Activated CD8-positive, alpha-beta memory T cell treated with anti-CD3 and anti-CD28 coated beads for 4 hours (primary cell): Measurements from ENCODE around the gene LRRC8E.
"Not testable (repeated sequence)": the region's sequence is repeated elsewhere in the genome, so short reads cannot be mapped to it uniquely, and the experiment has no call there.

Source experiments
- DNase-seq, 2 donors: peaks; one replicate each; pipeline ENCODE4 v3.0.0-alpha.2; 2020; ENCODE audit warnings: low read depth in 2 of 2

The LRRC8E gene

DNA sequence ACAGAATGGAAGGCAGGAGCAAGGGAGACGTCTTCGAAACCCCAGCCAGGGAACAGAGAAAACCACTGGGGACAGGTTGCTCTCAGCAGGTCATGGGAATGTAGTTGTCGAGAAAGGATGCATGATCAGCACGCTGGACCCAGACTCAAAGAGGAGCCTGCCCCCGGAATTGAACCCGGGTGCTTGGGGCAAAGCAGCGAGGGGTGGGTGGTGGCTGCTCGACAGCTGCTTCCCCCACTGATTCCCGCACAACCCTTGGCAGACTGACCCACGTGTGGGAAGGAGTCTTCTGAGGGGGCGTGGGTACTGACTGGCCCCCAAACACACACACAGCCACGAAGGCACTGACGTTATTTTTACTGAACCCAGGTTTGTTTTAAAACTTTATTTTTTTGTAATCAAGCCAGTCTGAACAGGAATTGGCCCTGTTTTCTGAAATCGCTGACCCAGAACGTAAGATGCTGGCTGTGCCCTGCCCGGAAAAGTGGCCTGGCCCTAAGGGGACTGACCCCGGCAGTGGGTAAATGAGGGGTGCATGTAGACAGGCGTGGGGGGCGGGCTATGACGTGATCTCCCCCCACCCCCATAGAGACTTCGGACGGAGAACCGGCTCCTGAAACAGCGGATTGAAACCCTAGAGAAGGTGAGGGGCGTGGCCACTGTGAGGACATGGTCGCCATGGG is 32.7 kb upstream of the LRRC8E start:
- DNase-seq, result no peak

DNA sequence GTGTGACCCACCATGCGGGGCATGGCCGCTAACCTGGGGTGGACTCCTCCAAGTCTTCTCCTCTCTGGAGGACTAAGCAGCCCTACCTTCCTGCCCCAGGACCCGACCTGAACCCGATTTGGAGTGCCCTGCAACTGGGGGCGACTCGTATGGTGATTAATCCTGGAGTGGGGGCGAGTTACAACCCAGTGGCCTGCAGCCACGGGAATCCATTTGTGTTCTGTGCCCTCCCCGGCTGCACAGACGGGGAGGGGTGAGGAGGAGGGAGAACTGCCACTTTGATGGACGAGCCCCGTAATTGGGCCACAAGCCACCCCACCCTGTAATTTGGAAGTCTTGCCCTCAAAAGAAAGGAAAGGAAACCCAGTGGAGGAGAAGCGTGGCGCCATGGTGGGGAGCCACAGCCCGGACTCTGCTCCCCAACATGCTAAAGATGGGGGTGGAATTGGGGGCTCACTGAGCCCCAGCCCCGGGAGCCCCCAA is 32.2 kb upstream of the LRRC8E start:
- DNase-seq, result no peak

DNA sequence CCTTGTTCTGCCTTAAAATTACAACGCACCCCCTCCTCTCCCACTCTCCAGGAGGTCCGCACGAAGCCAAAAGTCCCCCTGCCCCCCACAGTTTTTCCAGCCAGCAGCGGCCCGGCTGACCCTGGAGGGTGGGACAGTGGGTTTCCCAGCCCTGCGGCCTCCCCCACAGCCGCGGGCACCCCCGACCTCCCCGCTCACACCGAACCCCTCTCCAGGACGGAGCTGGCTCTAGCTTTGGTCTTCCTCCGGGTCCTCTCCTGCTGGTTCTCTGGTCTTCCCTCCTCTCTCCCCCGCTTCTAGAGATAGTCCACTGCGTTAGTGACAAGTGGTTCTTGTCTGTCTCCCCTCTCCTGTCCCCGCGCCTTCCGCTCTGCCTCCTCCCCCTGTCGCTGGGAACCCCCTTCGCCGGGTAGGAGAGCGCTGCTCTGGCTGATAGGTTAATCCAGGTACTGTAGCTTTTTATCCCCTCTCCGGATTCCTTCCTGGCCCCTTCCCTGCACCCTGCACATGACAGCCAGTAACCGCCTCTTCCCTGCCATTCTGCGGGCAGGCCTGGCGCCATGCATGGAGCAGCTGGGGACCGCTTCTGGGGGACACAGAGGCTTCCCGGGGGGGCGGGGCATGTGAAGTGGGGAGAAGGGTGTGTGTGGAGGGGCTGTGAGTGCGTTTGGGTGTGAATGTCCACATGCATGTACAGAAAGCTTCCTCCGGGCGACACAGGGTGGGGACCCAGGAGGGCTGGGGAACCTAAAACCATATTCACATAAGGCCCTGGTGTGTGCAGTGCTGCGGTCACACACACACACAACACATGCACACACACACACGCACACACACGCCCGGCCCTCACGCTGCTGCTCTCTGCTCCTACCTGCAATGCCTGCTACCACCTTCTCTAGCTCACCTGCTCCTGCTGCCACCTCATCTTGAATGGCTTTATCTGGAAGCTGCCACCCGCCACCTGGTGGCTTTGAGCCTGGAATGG is 31.3 kb upstream of the LRRC8E start:
- DNase-seq, result no peak

DNA sequence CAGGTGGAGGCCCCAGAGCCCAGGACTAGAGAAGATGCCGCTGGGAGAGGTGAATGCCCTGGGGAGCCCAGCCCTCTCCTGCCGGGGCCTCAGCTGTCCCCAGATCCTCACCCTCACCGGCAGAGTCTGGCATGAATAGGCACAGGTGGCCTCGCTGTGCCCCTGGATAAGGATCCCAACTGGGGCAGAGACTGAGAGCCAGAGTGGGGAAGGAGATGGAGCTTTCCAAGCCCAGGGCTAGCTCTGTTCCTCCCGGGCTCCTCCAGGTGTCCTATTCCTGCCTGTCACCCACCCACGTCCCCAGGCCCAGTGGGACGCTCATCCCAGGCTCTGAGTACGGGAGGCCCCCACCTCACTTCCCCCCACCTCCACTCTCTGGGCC is 30.6 kb upstream of the LRRC8E start:
- DNase-seq, result no peak

DNA sequence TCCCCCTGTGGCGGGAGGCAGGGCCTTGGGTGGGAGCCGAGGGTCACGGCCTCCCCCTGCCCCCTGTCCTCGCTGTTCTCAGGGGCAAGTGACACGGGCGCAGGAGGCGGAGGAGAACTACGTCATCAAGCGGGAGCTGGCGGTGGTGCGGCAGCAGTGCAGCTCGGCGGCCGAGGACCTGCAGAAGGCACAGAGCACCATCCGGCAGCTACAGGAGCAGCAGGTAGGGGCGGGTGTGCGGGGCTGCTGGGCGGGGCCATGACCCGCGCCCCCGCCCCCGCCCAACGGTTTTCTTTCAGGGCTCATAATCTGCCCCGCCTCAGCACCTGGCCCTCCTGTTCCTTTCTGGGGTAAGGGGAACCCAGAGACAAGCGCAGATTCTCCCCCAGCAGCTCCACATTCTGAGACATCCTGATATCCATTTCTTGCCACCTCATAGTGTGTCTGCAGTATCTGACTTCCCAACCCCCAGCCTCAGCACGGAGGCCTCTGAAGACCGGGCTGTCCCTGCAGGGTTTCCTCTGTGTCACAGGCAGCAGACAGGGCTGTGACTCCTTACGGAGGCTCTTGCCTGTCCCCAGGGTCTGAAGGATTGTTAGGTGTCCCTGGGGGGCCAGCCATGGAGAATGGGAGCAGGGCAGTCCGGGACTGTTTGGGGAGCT is 30.1 kb upstream of the LRRC8E start:
- DNase-seq, result no peak

DNA sequence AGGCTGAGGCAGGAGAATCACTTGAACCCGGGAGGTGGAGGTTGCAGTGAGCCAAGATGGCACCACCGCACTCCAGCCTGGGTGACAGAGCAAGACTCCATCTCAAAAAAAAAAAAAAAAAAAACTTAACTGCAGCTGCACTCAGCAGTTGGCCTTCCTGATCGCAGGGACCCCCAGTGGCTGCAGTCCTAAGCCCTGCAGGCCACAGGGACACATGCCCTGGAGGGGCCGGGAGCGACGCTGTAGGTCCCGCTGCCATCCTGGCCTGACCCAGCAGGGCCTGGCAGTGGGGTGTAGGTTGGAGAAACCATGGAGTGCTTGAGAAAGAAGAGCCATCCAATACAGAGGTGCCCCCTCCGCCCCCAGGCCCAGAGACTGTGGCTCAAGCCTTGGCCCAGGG is 29.2 kb upstream of the LRRC8E start:
- DNase-seq, result not testable (repeated sequence)

DNA sequence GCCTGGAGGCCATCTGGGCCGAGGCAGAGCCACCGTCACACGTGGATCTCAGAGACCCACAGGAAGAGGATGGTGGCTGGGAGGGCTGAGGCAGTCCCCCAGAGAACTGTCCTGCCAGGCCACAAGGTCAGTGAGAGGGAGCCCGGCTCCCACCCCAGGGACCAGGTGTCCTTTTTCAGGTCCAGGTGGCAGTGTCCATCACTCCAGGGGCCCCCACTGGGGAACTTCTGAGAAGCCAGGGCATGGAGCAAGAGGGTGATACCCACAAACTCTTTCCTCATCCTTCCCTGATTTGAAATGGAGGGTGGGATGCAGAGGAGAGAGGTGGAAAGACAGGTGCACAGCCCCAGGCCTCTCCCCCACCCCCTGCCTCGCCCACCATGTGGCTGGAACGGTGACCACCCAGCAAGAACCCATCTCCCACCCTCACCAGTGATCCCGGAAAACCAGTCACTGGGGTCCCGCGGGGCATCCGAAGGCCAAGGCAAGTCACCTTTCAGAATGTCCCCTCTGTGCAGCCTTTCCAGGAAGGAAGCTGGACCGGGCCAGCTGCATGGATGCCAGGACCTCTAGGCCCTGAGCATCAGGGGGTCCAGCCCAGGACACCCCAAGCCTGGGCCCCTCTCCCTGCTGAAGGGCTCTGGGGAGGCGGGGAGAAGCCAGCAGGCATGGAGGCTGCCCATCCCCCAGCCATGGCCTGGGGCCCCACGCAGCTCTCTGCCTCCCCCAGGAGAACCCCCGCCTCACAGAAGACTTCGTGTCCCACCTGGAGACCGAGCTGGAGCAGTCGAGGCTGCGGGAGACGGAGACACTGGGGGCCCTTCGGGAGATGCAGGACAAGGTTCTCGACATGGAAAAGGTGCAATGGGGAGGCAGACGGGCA is 28.2 kb upstream of the LRRC8E start:
- DNase-seq, result no peak

DNA sequence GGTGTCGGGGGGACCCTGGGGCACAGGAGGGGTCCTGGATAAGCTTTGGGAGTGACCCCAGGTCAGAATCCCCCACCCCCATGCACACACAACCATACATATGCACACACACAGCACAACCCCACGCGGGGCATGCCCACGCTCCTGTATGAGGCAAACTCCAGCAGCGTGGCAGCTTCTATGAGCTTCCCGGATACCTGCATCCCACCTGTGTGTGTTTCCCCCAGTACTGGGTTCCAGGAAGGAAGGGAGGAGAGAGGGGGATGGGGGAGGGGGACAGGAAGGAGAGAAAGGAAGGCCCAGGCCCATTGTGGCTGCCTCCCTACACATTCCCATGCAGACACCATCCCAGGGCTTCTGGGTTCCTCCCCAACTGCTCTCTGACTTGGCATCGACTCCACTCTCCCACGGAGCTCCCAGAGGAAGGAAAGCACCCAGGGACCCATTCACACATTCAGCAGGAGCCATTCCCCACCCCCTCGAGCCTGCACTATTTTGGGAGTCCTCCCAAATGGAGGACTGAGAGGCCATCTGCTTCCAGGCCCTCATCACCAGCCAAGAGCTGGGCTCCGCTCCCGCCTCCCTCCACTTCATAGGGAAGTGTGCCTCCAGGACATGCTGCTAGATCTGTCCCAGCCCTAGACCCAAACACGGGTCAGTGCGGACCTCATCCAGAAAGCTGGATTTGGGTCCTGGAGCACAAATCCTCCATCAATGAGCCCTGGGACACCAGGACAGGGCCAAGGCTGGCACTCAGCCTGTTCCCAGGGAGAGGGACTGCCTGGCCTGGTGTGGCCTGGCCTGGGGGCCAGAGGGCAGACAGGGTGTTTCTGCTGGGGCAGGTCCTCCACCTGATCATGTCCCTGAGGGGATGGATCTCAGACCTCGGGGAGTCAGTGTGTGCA is 27.3 kb upstream of the LRRC8E start:
- no peak for DNase-seq

DNA sequence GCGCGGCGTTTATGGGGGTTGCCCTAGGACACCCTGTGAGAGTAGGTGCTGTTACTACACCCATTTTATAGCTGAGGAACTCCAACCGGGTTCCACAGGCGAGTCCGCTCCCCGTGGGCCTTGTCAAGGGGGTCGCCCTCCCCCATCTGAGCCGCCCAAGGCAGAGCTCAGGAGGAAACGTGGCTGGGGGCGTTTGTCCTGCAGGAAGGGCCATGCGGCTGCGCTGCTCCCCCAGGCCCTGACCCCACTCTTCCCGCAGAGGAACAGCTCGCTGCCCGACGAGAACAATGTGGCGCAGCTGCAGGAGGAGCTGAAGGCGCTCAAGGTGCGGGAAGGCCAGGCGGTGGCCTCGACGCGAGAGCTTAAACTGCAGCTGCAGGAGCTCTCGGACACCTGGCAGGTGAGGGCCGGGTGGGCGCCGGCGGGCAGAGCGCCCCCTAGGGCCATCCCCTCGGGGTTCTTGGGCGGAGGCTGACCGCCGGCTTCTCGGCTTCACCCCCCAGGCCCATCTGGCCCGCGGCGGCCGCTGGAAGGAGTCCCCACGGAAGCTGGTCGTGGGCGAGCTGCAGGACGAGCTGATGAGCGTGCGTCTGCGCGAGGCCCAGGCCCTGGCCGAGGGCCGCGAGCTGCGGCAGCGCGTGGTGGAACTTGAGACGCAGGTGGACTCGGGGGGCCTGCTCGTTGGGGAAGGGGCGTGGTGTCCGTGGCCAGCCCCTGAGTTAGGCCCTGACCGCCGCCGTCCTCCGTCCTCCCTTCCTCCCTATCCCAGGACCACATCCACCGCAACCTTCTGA is 26.5 kb upstream of the LRRC8E start:
- no peak for DNase-seq

DNA sequence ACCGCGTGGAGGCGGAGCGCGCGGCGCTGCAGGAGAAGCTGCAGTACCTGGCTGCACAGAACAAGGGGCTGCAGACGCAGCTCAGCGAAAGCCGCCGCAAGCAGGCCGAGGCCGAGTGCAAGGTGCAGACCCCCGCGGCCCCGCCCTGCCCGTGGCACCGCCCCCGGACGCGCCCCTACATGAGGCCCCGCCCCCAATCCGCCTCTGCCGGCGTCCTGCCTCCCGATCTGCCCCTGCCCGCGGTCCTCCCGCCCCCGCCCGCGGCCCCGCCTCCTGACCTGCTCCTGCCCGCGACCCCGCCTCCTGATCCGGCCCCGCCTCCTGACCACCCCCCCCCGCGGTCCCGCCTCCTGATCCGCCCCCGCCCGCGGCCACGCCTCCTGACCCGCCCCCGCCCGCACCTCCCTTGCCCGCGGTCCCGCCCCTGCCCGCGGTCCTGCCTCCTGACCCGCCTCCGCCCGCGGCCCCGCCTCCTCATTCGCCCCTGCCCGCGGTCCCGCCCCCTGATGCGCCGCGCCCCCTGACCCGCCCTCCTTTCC is 25.8 kb upstream of the LRRC8E start:
- peak; percentile 27 to 41 for DNase-seq

DNA sequence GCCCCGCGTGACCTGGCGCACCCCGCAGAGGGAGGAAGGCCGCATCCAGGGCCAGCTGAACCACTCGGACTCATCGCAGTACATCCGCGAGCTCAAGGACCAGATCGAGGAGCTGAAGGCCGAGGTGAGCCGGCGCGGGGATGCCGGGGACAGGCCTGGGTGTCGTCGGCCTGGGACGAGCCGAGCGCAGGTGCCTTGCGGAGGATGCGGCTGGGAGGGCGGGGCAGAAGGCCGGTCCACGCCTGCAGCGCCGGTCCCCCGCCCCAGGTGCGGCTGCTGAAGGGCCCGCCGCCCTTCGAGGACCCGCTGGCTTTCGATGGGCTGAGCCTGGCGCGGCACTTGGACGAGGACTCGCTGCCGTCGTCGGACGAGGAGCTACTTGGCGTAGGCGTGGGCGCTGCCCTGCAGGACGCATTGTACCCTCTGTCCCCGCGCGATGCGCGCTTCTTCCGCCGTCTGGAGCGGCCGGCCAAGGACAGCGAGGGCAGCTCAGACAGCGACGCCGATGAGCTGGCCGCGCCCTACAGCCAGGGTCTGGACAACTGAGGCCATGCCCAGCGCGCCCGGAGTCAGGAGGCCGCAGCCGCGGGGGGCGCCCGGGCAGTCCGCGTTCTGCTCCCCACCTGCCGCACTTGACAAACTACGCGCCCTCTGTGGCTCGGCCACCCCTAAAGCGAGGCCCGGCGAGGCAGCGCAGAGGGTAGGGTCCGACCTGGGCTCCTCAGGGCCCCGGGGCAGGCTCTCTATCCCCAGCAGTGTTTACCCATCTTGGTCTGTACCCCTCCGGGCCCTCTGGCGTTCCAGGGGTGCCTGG is 24.9 kb upstream of the LRRC8E start:
- no peak for DNase-seq

DNA sequence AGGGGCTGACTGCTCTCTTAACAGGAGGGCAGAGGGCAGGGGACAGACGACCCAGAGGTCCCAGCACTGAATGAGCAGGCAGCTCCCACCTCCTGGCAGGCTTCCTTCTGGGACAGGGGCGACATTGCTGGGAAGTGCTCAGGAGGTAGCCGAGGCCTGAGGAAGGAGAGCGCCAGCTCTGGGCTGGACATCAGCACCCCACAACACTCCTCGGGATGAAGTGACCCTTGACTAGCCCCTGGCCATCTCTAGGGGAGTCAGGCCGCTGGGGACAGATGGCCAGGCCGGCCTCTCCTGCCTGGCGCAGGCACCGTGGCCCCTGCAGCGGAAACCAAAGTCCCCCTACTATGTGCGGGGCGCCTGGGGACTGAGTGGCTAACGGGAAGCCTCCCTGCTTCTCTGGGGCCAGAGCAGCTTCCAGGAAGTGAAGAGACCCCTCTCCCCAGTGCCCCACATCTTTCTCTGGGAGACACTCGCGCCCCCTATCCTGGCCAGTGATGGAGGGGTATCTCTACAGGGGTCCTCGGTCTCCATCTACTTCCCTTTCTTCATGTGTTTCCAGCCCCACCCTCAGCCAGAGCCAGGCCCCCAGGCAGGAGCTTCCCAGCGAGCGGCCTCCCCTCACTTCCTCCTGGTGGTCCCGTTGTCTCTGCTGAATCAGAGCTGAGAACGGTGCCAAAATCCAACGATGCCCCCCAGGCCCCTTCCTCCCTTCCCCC is 24.2 kb upstream of the LRRC8E start:
- DNase-seq, result no peak

DNA sequence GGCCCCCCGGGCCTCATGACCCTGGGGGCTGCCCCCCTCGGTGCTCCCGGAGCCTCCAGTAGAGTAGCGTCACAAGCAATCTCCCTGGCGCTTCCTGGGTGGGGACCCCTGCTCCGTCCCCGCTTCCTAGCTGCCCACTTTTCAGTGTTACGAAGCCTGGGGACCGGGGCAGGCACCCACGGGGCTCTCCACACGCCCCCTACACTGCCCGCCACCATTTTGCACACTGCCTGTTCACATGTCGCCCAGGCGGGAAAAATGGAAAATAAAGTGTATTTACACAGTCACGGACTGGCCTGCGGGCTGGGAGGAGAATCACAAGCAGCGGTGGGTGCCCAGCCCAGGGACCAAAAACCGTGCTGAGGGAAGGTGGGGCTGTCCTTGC is 23.6 kb upstream of the LRRC8E start:
- no peak for DNase-seq

DNA sequence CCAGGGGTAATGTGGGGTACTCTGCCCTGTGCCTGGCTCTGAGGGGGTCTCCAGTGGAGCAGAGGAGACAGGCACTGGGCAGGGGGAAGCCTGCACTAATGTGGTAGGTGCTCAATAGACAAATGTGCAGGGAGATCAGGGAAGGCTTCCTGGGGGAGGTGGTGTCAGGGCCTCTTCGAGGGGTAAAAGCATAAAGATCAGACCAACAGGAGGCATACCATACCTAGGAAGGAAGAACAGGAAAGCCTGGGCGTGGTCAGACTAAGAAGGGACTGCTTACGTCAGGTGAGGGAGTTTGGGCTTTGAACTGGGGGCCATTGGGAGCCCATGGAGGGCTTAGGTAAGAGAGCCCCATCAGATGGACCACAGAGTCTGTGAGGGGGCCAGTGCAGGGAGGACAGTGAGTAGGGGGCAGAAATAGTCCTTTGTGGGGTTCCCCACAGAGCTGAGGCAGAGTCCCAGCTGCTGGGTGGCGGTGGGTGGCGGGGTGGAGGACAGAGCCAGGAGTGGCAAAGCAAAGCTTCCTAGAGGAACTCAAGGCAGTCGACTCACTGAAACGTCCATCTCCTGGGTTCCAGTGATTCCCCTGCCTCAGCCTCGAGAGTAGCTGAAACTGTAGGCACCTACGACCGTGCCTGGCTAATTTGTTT is 22.9 kb upstream of the LRRC8E start:
- no peak for DNase-seq

DNA sequence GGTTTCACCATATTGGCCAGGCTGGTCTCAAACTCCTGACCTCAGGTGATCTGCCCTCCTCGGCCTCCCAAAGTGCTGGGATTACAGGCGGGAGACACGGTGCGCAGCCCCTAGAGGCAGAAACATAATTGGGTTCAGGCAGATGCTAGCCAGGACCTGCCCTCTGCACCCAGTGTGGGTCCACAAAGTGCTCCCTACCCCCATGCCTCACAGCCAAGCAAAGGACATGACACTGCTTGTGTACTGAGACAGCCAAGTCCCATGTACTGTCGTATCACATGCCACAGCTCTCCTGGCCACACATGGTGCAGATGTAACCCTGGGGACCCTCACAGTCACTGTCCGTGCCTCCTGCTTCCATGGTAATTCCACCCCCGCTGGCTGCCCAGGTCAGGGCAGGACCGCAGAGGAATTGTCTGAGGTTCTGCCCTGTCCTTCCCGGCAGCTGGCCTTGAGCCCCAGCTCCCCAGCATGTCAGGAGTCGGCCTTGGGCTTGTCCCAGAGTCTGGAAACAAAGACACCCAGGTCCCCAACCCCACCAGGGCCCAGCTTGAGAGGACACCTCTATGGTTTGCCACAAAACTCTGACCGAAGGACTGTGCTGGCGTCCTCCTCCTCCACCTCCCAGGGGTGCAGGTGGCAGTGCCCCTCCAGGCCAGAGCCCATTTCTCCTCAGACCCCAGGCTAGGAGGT is 21.8 kb upstream of the LRRC8E start:
- no peak for DNase-seq

DNA sequence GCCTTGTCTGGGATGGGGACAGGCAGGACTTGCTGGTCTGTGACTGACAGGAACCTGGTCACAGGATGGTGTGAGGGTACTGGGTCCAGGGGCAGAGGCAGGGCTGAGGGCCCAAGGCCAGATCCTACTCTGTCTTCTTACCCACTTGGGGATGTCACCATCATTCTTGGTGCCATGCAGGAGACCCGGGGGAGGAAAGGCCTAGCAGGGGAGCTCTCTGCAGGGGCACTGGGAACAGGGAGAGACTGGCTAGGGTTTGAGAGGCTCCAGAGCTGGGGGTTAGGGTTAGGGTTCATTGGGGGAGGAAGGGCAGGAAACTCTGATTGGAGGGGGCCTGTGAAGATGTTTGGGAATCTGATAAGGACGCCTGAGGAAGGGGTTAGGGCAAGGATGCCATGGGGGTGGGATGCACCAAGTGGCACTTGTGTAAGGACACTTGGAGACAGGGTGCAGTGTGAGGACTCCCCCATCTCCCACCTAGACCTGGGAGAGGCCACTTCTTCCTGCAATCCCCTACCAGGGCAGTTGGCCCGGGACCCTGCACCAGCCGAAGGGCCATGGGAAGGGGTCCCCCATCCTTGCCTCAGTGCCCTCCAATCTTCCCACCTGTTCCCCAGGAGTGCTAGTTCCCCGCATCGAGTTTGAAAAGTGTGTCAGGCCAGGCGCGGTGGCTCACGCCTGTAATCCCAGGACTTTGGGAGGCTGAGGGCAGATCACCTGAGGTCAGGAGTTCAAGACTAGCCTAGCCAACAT is 21.0 kb upstream of the LRRC8E start:
- DNase-seq, result no peak
